RWPE2 (cell line): ENCODE results near the gene UTP14C.

Source experiments
- ATAC-seq: fragments of 200-7000 bp; cut with Tn5 transposase; 3 replicates; pipeline ENCODE4 v1.9.1; 2021; ENCODE audit warnings: low read depth
- DNase-seq: peaks from one replicate; pipeline ENCODE4 v3.0.0-alpha.2; 2020; ENCODE audit warnings: low spot score
- H3K27ac ChIP-seq: fragments of 450-650 bp; 2 replicates; pipeline ENCODE4 v1.5.1; 2017; ENCODE audit warnings: mild to moderate bottlenecking; ENCODE audit not compliant: poor library complexity, severe bottlenecking
- H3K27me3 ChIP-seq: fragments of 250-450 bp; sonication (Bioruptor Pico); 2 replicates; pipeline ENCODE4 v1.5.1; 2021; ENCODE audit warnings: mild to moderate bottlenecking, moderate library complexity; ENCODE audit not compliant: insufficient read depth, poor library complexity, severe bottlenecking
- H3K36me3 ChIP-seq: fragments of 250-450 bp; sonication (Bioruptor Pico); 2 replicates; pipeline ENCODE4 v1.5.1; 2020; ENCODE audit warnings: low read depth, mild to moderate bottlenecking, moderate library complexity
- H3K4me1 ChIP-seq: fragments of 250-450 bp; sonication (Bioruptor Pico); 2 replicates; pipeline ENCODE4 v1.5.1; 2021; ENCODE audit warnings: mild to moderate bottlenecking, moderate library complexity; ENCODE audit not compliant: insufficient read depth, poor library complexity, severe bottlenecking
- H3K4me3 ChIP-seq: fragments of 250-450 bp; sonication (Bioruptor Pico); 2 replicates; pipeline ENCODE4 v1.5.1; 2021; ENCODE audit warnings: mild to moderate bottlenecking, moderate library complexity; ENCODE audit not compliant: severe bottlenecking
- H3K9me3 ChIP-seq: fragments of 250-450 bp; sonication (Bioruptor Pico); 2 replicates; pipeline ENCODE4 v1.5.1; 2021; ENCODE audit warnings: mild to moderate bottlenecking, moderate library complexity; ENCODE audit not compliant: severe bottlenecking
- CTCF ChIP-seq: fragments of 450-650 bp; IDR thresholded peaks from one replicate; pipeline ENCODE4 v1.5.1; 2017; ENCODE audit warnings: mild to moderate bottlenecking, moderate library complexity; ENCODE audit not compliant: poor library complexity, severe bottlenecking

Gene UTP14C

GRCh38 chr13:52011632-52012511, 12.6 kb upstream of the UTP14C start, which contains the start of gene ALG11:
Gene ALG11 (plus strand): TSS chr13:52012398. CDS start chr13:52012419, 21 bp downstream.
- TF ChIP-seq CTCF, result no peak
- Histone ChIP-seq H3K9me3 (no peaks in the 10 kb centered on the region), H3K4me1 (no peaks in the 10 kb centered on the region), H3K27ac (no peak within 1 kb of the TSS), H3K4me3 (peak within 1 kb of the TSS; percentile 93), H3K27me3 (no peaks in the 10 kb centered on the region), H3K36me3 (no peaks in the 10 kb centered on the region)
- DNase-seq (peak; percentile 96), ATAC-seq (peak; percentile 97)

- ATAC-seq, result no peak
- H3K4me1 ChIP-seq, result no peaks in the 10 kb centered on the region
- H3K36me3 ChIP-seq, result no peaks in the 10 kb centered on the region; the same call in 1 of the 2 replicates
- no peaks in the 10 kb centered on the region for H3K9me3 ChIP-seq
- TF ChIP-seq CTCF, result no peak
- DNase-seq, result no peak
- H3K27ac ChIP-seq, result no peak overlapping the region
- no peaks in the 10 kb centered on the region for H3K27me3 ChIP-seq
- H3K4me3 ChIP-seq, result peak overlapping the region; percentile 93
Observed at GRCh38 chr13:52012512-52012836, 12.0 kb upstream of the UTP14C start.

GRCh38 chr13:52016296-52016695, 8.2 kb upstream of the UTP14C start:
- H3K27me3 ChIP-seq, result no peaks in the 10 kb centered on the region
- H3K9me3 ChIP-seq, result no peaks in the 10 kb centered on the region
- no peak for DNase-seq
- ATAC-seq, result no peak
- no peak overlapping the region for H3K27ac ChIP-seq
- H3K4me1 ChIP-seq, result no peaks in the 10 kb centered on the region
- no peak overlapping the region for H3K4me3 ChIP-seq
- no peak for TF ChIP-seq CTCF
- peaks cover 28% of the 10 kb centered on the region for H3K36me3 ChIP-seq

- ATAC-seq, result no peak
Observed at GRCh38 chr13:52020191-52020590, 4.3 kb upstream of the UTP14C start.

More at GRCh38 chr13:52020191-52020590, 4.3 kb upstream of the UTP14C start:
- no peak overlapping the region for H3K27ac ChIP-seq
- DNase-seq, result no peak
- H3K9me3 ChIP-seq, result no peaks in the 10 kb centered on the region
- no peak overlapping the region for H3K4me3 ChIP-seq
- no peak for TF ChIP-seq CTCF
- no peaks in the 10 kb centered on the region for H3K27me3 ChIP-seq
- peaks cover 52% of the 10 kb centered on the region for H3K36me3 ChIP-seq
- H3K4me1 ChIP-seq, result no peaks in the 10 kb centered on the region
